Hindlimb muscle (tissue), 1 donor: ENCODE data around the gene NCK1. TPM values are rescaled to one million over a fixed set of nuclear protein-coding genes. Genes with fewer than 3 reads are reported as not detected.
A peak's percentile ranks its signal among the peaks of the same experiment; 100 is the strongest.

Experiments
- DNase-seq: peaks from one replicate; pipeline ENCODE4 v3.0.0-alpha.2; 2013
- polyA plus RNA-seq: library from polyadenylated mRNA; unstranded; fragments of 120-200 nt; gene quantifications from one replicate; pipeline ENCODE4 v1.2.1, GENCODE V29; 2013; ENCODE audit not compliant: insufficient read length

Gene NCK1
- 29.0 TPM for polyA plus RNA-seq

DNA sequence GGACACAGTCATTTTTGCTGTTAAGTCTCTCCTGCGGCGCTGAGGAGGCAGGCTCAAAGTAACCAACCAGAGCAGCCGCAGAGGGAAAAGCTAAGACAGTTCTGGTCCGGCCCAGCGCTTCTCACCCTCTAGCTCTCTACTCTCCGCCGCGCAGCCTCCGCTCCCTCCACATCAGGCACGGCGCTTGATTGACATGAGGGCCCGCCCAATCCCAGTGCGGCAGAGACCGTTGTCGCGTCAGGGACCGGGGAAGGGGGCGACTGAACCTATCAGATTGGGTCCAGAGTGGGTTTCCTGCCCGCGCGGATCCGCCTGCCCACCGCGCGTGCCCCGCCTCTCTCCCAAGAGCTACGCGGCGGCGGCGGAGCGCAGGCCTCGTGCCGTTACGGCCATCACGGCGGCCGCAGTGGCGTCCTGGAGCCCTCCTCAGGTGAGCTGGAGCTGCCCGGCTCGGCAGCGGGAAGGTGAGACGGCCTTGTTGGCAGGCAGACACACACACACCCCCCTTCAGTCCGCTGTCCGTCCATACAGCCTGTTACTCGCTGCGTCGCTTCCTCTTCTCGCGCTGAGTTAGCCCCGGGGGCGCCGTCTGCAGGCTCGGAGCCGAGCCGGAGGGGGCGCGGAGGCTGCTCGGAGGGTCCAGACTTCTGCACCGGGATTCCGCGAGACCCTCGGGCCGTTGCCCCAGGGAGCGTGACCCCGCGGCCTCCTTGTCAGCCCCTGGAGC is at the start of gene NCK1:
TSS of gene NCK1 (plus strand) at position 319 of the 727 bp plus-strand sequence. CDS start 65,794 bp downstream, outside the sequence.
- peak; percentile 96 for DNase-seq

GRCh38 chr3:136817448-136817847 is 44.6 kb upstream of the NCK1 start:
- DNase-seq = no peak

DNA sequence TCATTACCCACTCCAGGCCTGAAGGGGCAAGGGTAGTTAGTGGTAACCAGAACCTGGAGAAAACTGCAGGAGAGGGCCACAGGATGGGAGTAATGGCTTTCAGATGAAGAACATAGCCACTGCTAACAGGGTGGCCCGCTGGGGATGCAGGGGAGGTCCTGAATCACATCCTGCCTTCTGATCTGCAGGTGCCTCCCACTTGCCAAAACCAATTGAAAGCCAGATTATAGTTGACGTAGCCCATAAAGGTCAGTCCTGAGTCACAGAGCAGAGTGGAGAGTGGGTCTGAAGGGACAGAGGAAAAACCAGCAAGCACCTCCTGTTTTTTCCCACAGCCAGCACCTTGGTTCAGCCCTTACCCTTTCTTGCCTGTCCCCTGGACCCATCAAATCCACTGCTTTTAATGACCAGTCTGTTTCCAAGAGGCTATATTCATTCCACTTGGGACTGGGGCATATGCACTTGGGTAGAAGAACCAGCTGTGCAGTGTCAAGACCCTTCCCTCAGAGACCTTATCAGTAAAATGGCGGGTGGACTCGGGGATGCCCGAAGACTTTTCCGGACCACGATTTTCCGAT is 43.7 kb upstream of the NCK1 start:
- no peak for DNase-seq

DNA sequence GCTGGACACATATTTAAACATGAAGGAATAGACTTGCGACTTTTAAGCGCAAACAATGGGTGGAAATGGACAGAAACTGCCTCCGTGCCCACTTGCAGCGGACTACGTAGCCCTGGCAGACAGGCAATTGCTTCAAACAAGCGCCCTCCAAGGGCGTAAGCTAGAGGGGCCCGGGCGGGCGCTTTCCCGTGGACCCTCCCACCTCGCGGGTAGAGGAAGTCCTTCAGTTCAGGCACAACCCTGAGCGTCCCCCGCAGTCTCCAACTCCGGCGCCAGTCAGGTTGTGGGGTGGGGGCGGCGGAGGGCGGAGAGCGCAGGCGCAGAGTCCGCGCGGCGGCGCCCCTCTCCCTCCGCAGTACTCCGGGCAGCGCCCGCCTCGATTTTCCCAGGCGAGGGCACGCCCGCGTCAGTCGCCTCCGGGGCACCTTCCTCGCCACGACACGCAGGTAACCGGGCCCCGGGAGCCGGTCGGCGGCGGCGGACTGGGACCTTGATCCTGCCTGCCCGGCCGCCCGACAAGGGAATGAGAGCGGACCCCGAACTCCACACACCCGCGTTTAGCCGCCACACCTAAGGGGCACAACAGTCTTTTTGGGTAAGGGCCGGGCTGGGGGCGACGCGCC is 43.1 kb upstream of the NCK1 start, which contains the start of gene SLC35G2:
TSS of gene SLC35G2 (plus strand) at position 358 of the 623 bp plus-strand sequence. CDS start 35,335 bp downstream, outside the sequence.
- peak; percentile 58 for DNase-seq

GRCh38 chr3:136819392-136819730 is 42.6 kb upstream of the NCK1 start:
- peak; percentile 46 for DNase-seq

GRCh38 chr3:136819731-136820679 is 42.0 kb upstream of the NCK1 start:
- no peak for DNase-seq

GRCh38 chr3:136831461-136831860 is 30.5 kb upstream of the NCK1 start:
- DNase-seq = no peak

- no peak for DNase-seq
Observed at GRCh38 chr3:136835089-136835812, 26.8 kb upstream of the NCK1 start.

GRCh38 chr3:136835813-136836510 is 26.0 kb upstream of the NCK1 start:
- DNase-seq = no peak

DNA sequence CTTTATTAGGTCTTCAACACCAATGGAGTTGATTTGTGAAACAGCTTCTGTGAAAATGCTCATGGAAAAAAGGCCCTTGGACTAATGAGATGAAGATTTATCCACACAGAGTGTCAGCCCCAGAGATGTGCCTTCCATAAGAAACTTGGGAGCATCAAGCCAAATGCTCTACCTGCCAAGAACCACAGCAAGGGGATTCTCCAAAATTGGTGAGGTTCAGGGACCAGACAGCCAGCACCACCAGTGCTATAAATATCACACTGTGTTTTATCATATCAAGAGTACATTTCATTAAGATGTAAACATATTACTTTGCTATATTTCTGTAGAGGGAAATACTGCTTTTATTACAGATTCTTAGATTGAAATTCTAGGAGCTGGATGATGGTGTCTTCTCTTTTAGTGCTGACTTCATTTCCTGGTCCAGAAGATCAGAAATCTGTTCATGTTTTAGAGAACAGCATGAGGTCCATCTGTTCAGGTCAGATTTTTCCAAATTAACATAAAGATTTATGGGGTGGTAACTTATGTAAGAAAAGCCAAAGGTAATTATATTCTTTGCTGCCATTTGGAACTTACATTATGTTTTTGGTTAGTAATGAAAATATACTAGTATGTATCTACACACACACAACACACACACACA is 25.4 kb upstream of the NCK1 start:
- DNase-seq = no peak

DNA sequence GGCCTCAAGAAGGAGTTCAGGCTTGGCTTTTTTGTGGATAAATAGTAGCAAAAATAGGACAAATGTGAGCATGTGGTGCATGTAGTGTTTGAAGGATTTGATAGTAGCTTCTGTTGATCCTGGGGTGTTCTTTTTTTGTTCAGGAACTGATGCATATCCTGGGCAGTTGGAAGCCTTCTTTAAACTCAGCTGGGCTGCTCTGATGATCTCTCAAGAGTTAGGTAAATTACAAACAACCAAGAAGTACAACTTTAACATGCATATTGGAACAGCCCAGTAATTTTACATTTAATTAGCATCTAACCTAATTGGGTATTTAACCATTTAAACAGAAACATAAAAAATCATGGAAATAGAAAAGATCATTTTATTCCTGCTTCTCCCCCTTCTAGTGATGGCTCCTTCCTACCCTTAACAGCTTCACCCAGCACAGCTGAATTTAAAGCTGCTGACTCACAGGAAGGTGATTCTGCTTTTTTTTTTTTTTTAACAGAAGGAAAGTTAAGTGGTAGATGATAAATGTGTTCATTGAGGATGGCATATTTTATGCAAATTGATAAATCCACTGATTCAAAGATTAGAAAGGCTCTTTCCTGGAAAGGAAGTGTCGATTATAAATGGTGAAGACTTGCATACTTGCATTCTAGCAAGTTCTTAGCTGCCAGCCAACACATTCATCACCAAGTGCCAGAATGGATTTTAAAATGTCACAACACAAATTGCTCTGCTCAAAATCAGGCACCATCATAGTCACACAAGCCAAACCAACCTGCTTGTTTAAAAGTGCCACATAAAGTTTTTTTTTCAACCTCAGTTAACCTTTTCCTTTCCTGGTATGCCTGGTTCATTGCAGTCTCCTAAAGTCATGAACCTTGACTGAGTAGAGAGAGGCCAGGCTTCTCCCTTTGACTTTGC is 23.1 kb upstream of the NCK1 start:
- DNase-seq = no peak

DNA sequence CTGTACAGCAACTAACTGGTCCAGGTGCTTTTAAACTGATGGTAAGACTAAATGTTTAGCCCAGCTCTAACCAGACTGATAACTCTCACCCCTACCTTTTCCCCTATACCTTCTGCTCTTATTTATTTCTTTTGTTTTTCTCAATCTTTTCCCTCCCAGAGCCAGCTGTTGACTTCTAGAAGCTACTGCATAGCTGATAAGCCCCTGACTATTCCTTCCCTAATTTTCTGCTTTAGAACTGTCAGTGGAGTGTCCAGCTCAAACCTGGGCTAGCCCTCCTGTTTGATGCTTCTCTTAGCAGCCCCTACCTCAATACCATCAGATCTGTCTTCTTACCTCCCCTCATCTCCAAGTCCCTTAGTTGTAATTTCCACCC is 22.5 kb upstream of the NCK1 start:
- no peak for DNase-seq

- no peak for DNase-seq
Observed at GRCh38 chr3:136840252-136840651, 21.8 kb upstream of the NCK1 start.

DNA sequence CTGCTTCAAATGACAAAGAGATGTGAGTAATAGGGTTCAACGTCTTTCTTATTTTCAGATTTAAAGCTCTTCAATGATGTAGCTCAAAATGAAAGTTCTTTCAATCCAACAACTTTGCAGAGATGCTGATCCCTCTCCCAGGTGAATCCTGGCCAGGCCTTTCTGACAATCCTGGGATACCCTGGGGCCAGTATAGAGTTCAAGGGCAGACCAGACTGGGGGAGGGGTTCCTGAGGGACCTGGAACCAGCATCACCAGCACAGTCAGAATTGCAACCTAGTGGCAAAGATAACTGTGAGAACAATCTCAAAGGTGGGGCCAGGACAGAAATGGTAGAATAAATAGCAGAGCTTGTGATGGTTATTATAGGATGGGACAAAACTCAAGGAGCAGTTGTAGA is 19.7 kb upstream of the NCK1 start:
- no peak for DNase-seq

DNA sequence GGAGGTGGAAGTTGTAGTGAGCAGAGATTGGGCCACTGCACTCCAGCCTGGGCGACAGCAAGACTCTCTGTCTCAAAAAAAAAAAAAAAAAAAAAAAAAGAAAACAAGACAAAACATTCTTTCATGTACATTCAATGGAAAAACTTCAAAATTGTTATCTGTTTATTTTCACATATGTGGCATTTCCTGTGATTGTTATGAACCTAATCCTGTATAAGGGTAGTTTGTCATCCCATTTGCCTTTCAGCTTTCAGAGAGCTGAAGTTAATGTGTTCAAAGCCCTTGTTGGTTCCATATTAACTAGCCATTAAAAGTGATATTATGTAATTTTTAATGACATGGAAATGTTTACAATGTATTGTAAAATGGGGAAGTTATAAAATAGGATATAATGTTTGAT is 17.3 kb upstream of the NCK1 start:
- no peak for DNase-seq

DNA sequence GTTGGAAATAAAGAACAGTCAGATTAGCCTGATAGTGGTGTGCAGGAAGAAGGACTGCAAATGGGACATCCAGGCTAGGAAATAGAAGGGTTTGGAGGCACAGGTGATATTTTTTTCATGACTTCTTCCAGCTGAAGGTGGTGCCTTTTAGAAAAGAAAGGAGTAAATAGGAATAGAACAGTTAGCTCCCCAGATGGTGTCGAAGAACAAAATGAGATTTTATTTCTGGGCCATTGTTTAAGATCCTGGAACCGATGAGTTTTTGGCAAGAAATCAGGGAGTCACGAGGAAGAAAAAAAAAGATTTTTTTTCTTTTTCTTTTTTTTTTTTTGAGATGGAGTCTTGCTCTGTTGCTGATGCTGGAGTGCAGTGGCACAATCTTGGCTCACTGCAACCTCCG is 9.8 kb upstream of the NCK1 start:
- no peak for DNase-seq

DNA sequence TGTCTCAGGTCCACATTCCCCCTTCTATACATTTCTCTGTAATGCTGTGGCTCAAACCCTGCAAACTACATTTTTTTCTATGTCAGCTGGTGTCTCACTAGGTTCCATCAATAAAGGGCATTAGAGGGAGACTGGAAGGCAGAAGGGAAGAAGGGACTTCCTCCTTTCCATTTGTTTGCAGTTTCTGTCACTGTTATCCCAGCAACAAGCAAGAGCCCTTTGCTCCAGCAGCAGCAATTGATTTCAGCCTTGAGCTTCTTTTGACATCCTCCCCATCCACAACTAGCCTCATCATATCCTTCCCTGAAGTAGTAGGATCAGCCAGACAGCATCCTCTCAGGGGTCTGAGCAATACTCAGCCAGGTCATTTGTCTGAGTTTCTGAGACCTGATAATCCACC is 5.3 kb upstream of the NCK1 start:
- DNase-seq = no peak

- no peak for DNase-seq
Observed at GRCh38 chr3:136858381-136858780, 3.6 kb upstream of the NCK1 start.

- DNase-seq = no peak
Observed at GRCh38 chr3:136860541-136860940, 1.5 kb upstream of the NCK1 start.
